Body of pancreas (tissue), 4 donors: ENCODE results near the gene BICD1.

ENCODE experiments used
- CTCF ChIP-seq, 7 experiments: fragments of 450-650 bp in 4 of 7; fragments of 200-600 bp in 3 of 7; sonication (generic) in 3 of 7; IDR thresholded peaks; one replicate each; pipeline ENCODE4 v1.5.1; 2016 to 2019; ENCODE audit warnings: antibody characterized with exemption in 7 of 7
- POLR2A ChIP-seq, 3 donors: fragments of 450-650 bp; IDR thresholded peaks; one replicate each; pipeline ENCODE4 v1.6.1; 2016; ENCODE audit warnings: antibody characterized with exemption in 3 of 3, mild to moderate bottlenecking in 2 of 3

DNA sequence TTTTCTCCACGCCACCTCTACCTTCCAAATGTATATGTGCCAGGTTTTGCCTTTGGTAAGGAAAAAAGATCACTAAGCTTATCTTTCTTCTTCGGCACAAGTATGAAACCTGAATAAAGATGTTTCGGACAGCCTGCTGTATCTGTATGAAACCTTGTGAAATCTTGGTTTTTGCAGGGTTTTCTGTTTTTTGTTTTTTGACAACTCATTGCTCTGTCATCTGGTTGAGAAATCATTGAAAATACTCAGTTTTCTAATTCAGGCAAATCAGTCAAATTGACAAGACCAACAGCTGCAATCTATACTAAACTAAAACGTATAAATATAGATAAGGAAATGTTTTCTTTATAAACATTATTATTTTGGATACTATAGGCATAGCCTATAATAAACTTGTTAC lies 229.6 kb downstream of the BICD1 start:
- no peak for TF ChIP-seq CTCF (IDR thresholded peaks at IDR 0.05)
- no peak for TF ChIP-seq POLR2A (IDR thresholded peaks at IDR 0.05)
